SK-N-SH treated with all-trans-retinoic acid at 6 μM for 48 hours (cell line): ENCODE data around the gene RPL7A.

Experiments
- BACH2 ChIP-seq: fragments of 250-450 bp; sonication (Bioruptor Pico); IDR thresholded peaks from 2 replicates; pipeline ENCODE4 v1.9.0; 2021; ENCODE audit warnings: mild to moderate bottlenecking, borderline replicate concordance
- CSRNP3 ChIP-seq: fragments of 250-450 bp; sonication (Bioruptor Pico); IDR thresholded peaks from 2 replicates; pipeline ENCODE4 v1.5.1; 2021; ENCODE audit warnings: mild to moderate bottlenecking, moderate library complexity
- ESRRG ChIP-seq: fragments of 250-450 bp; sonication (Bioruptor Pico); IDR thresholded peaks from 2 replicates; pipeline ENCODE4 v1.6.1; 2021; ENCODE audit warnings: mild to moderate bottlenecking
- ISL1 ChIP-seq: fragments of 250-450 bp; sonication (Bioruptor Pico); IDR thresholded peaks from 2 replicates; pipeline ENCODE4 v2.1.2; 2022; ENCODE audit warnings: mild to moderate bottlenecking, moderate library complexity
- PATZ1 ChIP-seq: fragments of 250-450 bp; sonication (Bioruptor Pico); IDR thresholded peaks from 2 replicates; pipeline ENCODE4 v1.8.0; 2020; ENCODE audit warnings: mild to moderate bottlenecking, moderate library complexity, borderline replicate concordance
- PPARA ChIP-seq: fragments of 250-450 bp; sonication (Bioruptor Pico); IDR thresholded peaks from 2 replicates; pipeline ENCODE4 v1.5.0; 2020; ENCODE audit warnings: mild to moderate bottlenecking, borderline replicate concordance
- RARB ChIP-seq: fragments of 250-450 bp; sonication (Bioruptor Pico); IDR thresholded peaks from 2 replicates; pipeline ENCODE4 v1.8.0; 2021; ENCODE audit warnings: mild to moderate bottlenecking, moderate library complexity
- TOX ChIP-seq: fragments of 250-450 bp; sonication (Bioruptor Pico); IDR thresholded peaks from 2 replicates; pipeline ENCODE4 v1.8.0; 2021; ENCODE audit warnings: mild to moderate bottlenecking, moderate library complexity, borderline replicate concordance
- ZFP3 ChIP-seq: fragments of 250-450 bp; sonication (Bioruptor Pico); IDR thresholded peaks from 2 replicates; pipeline ENCODE4 v1.5.0; 2020; ENCODE audit warnings: mild to moderate bottlenecking, moderate library complexity
- ZFP30 ChIP-seq: fragments of 450-650 bp; formaldehyde crosslinking; IDR thresholded peaks from 2 replicates; pipeline ENCODE4 v1.5.0; 2022; ENCODE audit warnings: mild to moderate bottlenecking, moderate library complexity
- ZNF8 ChIP-seq: fragments of 450-650 bp; formaldehyde crosslinking; IDR thresholded peaks from 2 replicates; pipeline ENCODE4 v1.5.0; 2020; ENCODE audit warnings: mild to moderate bottlenecking, moderate library complexity
- TF ChIP-seq, protein P1 (sequence below): fragments of 250-450 bp; sonication (Bioruptor Pico); IDR thresholded peaks from 2 replicates; pipeline ENCODE4 v1.5.0; 2020; ENCODE audit warnings: mild to moderate bottlenecking, moderate library complexity
- TF ChIP-seq, protein P2 (sequence below): fragments of 250-450 bp; sonication (Bioruptor Pico); IDR thresholded peaks from 2 replicates; pipeline ENCODE4 v1.5.1; 2020; ENCODE audit warnings: low read depth, mild to moderate bottlenecking, moderate library complexity

DNA sequence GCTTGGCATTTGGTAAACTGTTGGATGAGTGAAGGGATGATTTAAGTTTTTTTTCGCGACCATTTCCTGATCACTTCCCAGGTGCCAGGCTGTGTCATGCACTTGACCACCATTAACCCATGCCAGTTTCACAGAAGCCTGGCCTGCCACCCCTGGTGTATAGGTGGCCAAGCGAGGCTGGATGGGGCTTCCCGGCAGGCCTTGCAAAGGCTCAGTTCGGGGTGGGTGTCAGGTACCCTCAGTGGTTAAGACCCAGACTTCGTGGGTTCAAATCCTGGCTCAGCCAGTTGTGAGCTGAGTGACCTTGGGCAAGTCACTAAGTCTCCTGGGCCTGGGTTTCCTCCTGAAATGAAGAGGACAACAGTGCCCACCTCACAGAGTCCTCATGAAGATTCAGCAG is 2.4 kb upstream of the RPL7A start:
- TF ChIP-seq CSRNP3 (CRISPR knock-in tag) (no peak), BACH2 (CRISPR knock-in tag) (no peak), RARB (no peak), ZFP30 (no peak), ZFP3 (CRISPR knock-in tag) (no peak), ESRRG (CRISPR knock-in tag) (no peak), PPARA (CRISPR knock-in tag) (no peak), TOX (no peak), PATZ1 (CRISPR knock-in tag) (no peak), ZNF8 (CRISPR knock-in tag) (no peak), ISL1 (CRISPR knock-in tag) (no peak)
- TF ChIP-seq, protein P1, sequence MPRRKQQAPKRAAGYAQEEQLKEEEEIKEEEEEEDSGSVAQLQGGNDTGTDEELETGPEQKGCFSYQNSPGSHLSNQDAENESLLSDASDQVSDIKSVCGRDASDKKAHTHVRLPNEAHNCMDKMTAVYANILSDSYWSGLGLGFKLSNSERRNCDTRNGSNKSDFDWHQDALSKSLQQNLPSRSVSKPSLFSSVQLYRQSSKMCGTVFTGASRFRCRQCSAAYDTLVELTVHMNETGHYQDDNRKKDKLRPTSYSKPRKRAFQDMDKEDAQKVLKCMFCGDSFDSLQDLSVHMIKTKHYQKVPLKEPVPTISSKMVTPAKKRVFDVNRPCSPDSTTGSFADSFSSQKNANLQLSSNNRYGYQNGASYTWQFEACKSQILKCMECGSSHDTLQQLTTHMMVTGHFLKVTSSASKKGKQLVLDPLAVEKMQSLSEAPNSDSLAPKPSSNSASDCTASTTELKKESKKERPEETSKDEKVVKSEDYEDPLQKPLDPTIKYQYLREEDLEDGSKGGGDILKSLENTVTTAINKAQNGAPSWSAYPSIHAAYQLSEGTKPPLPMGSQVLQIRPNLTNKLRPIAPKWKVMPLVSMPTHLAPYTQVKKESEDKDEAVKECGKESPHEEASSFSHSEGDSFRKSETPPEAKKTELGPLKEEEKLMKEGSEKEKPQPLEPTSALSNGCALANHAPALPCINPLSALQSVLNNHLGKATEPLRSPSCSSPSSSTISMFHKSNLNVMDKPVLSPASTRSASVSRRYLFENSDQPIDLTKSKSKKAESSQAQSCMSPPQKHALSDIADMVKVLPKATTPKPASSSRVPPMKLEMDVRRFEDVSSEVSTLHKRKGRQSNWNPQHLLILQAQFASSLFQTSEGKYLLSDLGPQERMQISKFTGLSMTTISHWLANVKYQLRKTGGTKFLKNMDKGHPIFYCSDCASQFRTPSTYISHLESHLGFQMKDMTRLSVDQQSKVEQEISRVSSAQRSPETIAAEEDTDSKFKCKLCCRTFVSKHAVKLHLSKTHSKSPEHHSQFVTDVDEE (CRISPR knock-in tag), result no peak
- TF ChIP-seq, protein P2, sequence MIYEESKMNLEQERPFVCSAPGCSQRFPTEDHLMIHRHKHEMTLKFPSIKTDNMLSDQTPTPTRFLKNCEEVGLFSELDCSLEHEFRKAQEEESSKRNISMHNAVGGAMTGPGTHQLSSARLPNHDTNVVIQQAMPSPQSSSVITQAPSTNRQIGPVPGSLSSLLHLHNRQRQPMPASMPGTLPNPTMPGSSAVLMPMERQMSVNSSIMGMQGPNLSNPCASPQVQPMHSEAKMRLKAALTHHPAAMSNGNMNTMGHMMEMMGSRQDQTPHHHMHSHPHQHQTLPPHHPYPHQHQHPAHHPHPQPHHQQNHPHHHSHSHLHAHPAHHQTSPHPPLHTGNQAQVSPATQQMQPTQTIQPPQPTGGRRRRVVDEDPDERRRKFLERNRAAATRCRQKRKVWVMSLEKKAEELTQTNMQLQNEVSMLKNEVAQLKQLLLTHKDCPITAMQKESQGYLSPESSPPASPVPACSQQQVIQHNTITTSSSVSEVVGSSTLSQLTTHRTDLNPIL, result no peak
